ENCODE data around the gene GPC1.

GRCh38 chr2:240463274-240463865 is 27.9 kb downstream of the GPC1 start:
- TF ChIP-seq CTCF (conservative IDR thresholded peaks at IDR 0.05), result no peak
- TF ChIP-seq ZFX (IDR thresholded peaks at IDR 0.05), result no peak

Measured in C4-2B (cell line).